Endothelial cell of umbilical vein (primary cell): ENCODE results near the gene UBE2E1.

Source experiments
- CTCF ChIP-seq, 2 donors: IDR thresholded peaks; 1 replicate in 1 of 2; 2 replicates in 1 of 2; pipeline ENCODE4 v1.5.1; 2011; ENCODE audit warnings: low read length in 2 of 2, mild to moderate bottlenecking in 2 of 2, moderate library complexity in 2 of 2, control low read depth in 1 of 2, inconsistent platforms in 1 of 2, low read depth in 1 of 2; ENCODE audit not compliant: insufficient read depth in 1 of 2; ENCODE audit errors: extremely low read depth in 1 of 2
- JUN ChIP-seq: IDR thresholded peaks from 2 replicates; pipeline ENCODE4 v1.6.1; 2011; ENCODE audit warnings: borderline replicate concordance, low read depth; ENCODE audit not compliant: insufficient read length, insufficient read depth
- MYC ChIP-seq: IDR thresholded peaks from one replicate; pipeline ENCODE4 v1.6.1; 2011; ENCODE audit warnings: mild to moderate bottlenecking, low read depth, low read length
- POLR2A ChIP-seq: IDR thresholded peaks from 2 replicates; pipeline ENCODE4 v1.6.1; 2012; ENCODE audit warnings: low read depth, mild to moderate bottlenecking, control low read depth, low read length

GRCh38 chr3:23900744-23901143, 95.0 kb downstream of the UBE2E1 start:
- TF ChIP-seq CTCF (IDR thresholded peaks at IDR 0.05; ENCODE audit: extremely low read depth in 1 of 2, insufficient read depth in 1 of 2, low read depth in 1 of 2, low read length in 2 of 2) (no peak), POLR2A (no peak), JUN (no peak), MYC (no peak)
